Measurements from ENCODE around the gene ZNF268. TPM values are rescaled to one million over a fixed set of nuclear protein-coding genes. Genes with fewer than 3 reads are reported as not detected.

The ZNF268 gene
- total RNA-seq, 1 donor from 2014 or later: 15.8 TPM

DNA sequence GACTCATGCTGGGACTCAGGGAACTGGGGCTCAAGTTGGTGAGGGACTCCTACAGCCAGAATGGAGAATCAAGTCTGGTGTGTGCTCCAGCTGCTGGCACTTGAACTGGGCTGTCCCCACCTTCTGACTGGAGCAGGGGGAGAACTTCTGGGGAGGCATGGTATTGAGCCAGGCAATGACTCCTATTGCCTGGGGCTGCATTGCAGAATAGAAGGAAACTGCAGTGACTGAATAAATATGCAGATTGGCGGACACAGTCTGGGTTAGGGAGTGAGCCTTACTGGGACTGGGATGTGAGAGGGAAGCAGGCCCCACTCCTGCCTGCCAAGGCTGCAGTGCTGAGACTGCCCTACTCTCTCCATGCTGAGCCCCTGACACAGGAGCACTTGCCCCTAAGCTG is 8.8 kb upstream of the ZNF268 start:
- DNase-seq (ENCODE audit: low read depth): no peak
- Histone ChIP-seq H3K4me3 (ENCODE audit: low read depth, low read length) (no peak overlapping the region), H3K36me3 (ENCODE audit: control insufficient read depth, insufficient read depth, low read length) (no peaks in the 10 kb centered on the region), H3K27me3 (ENCODE audit: control insufficient read depth, insufficient read depth, low read length) (no peaks in the 10 kb centered on the region)
- TF ChIP-seq, protein P1, sequence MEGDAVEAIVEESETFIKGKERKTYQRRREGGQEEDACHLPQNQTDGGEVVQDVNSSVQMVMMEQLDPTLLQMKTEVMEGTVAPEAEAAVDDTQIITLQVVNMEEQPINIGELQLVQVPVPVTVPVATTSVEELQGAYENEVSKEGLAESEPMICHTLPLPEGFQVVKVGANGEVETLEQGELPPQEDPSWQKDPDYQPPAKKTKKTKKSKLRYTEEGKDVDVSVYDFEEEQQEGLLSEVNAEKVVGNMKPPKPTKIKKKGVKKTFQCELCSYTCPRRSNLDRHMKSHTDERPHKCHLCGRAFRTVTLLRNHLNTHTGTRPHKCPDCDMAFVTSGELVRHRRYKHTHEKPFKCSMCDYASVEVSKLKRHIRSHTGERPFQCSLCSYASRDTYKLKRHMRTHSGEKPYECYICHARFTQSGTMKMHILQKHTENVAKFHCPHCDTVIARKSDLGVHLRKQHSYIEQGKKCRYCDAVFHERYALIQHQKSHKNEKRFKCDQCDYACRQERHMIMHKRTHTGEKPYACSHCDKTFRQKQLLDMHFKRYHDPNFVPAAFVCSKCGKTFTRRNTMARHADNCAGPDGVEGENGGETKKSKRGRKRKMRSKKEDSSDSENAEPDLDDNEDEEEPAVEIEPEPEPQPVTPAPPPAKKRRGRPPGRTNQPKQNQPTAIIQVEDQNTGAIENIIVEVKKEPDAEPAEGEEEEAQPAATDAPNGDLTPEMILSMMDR (IDR thresholded peaks at IDR 0.05; ENCODE audit: insufficient read depth, low read length, severe bottlenecking): no peak
- no peak for FAIRE-seq

DNA sequence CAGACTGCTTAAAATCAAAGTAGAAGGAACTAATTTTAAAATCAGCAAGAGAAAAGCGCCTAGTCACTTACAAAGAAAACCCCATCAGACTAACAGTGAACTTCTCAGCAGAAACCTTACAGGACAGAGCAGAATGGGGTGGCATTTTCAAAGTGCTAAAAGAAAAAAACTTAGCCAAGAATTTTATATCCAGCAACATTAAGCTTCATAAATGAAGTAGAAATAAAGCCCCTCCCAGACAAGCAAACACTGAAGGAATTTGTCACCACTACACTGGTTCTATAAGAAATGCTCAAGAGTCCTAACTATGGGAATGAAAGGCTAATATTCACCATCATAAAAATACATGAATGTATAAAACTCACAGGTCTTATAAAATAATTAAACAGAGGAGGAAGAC is 6.4 kb upstream of the ZNF268 start:
- DNase-seq (ENCODE audit: low read depth) (no peak), FAIRE-seq (no peak)
- TF ChIP-seq, protein P1 (IDR thresholded peaks at IDR 0.05; ENCODE audit: insufficient read depth, low read length, severe bottlenecking): no peak
- Histone ChIP-seq H3K36me3 (ENCODE audit: control insufficient read depth, insufficient read depth, low read length) (no peaks in the 10 kb centered on the region), H3K4me3 (ENCODE audit: low read depth, low read length) (no peak overlapping the region), H3K27me3 (ENCODE audit: control insufficient read depth, insufficient read depth, low read length) (no peaks in the 10 kb centered on the region)

DNA sequence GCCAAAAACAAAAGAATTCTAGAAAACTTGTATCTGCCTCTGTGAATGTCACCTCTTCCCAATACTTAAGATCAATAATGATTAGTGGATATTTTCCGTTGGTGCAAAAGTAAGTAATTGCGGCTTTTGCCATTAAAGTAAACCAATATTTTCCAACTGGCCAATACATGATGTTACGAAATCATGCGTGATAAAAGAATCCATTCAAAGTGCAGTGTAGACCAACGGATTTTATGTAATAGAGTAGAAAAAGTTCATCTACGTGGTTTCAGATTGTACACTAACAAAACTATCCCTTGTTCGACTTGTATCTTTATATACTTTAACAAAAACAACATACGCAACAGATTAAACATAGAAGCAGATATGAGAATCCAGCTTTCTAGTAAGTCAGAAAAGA is 626 bp upstream of the ZNF268 start:
- FAIRE-seq (no peak), DNase-seq (ENCODE audit: low read depth) (no peak)
- Histone ChIP-seq H3K36me3 (ENCODE audit: control insufficient read depth, insufficient read depth, low read length) (peaks cover 9% of the 10 kb centered on the region), H3K4me3 (ENCODE audit: low read depth, low read length) (no peak overlapping the region), H3K27me3 (ENCODE audit: control insufficient read depth, insufficient read depth, low read length) (no peaks in the 10 kb centered on the region)
- TF ChIP-seq, protein P1 (IDR thresholded peaks at IDR 0.05; ENCODE audit: insufficient read depth, low read length, severe bottlenecking): no peak

DNA sequence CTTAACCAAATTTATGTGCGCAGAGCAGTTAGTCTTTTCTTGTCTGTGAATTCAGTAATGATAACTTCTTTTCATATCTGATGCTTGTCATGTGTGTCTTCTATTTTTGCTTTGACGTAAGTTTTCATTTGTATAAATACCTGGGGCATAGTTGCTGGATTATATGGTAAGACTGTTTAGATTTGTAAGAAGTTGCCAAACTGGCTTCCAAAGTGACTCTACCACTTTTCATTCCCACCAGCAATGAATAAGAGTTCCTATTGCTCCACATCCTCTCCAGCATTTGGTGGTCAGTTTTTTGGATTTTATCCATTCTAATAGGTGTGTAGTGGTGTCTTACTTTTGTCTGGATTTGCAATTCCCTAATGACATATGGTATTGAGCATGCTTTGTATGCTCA is 8.9 kb downstream of the ZNF268 start:
- Histone ChIP-seq H3K36me3 (ENCODE audit: control insufficient read depth, insufficient read depth, low read length) (peaks cover 39% of the 10 kb centered on the region), H3K27me3 (ENCODE audit: control insufficient read depth, insufficient read depth, low read length) (no peaks in the 10 kb centered on the region), H3K4me3 (ENCODE audit: low read depth, low read length) (no peak overlapping the region)
- TF ChIP-seq, protein P1 (IDR thresholded peaks at IDR 0.05; ENCODE audit: insufficient read depth, low read length, severe bottlenecking): no peak
- FAIRE-seq (no peak), DNase-seq (ENCODE audit: low read depth) (no peak)

DNA sequence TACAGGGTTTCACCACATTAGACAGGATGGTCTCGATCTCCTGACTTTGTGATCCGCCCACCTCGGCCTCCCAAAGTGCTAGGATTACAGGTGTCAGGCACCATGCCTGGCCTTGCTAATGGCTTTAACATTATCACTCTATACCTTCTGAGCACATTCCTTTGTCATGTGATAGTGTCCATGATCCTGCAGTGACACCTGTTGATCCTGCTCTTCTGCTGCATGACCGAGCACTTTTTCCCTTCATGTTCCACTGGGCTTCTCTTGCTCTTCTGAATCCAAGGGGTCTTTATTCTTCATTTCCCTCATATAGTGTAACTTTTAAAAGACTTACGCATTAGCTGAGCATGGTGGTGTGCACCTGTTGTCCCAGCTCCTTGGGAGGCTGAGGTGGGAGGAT is 11.6 kb downstream of the ZNF268 start:
- Histone ChIP-seq H3K27me3 (ENCODE audit: control insufficient read depth, insufficient read depth, low read length) (no peaks in the 10 kb centered on the region), H3K36me3 (ENCODE audit: control insufficient read depth, insufficient read depth, low read length) (peaks cover 30% of the 10 kb centered on the region), H3K4me3 (ENCODE audit: low read depth, low read length) (no peak overlapping the region)
- no peak for DNase-seq (ENCODE audit: low read depth)
- TF ChIP-seq, protein P1 (IDR thresholded peaks at IDR 0.05; ENCODE audit: insufficient read depth, low read length, severe bottlenecking): no peak
- no peak for FAIRE-seq

DNA sequence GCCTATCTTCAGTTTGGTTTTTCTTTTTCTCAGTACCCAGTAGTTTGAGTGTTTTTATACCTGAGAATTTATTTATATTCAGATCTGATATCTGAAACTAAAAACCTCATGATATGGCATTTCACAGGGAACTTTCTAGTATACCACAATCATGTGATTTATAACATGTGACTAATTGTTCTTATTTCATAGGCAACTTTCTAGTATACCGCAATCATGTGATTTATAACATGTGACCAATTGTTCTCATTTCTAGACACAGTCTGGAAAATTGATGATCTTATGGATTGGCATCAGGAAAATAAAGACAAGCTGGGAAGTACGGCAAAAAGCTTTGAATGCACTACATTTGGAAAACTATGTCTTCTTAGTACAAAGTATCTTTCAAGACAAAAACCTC is 20.6 kb downstream of the ZNF268 start:
- peaks cover 3% of the 10 kb centered on the region for H3K36me3 ChIP-seq (ENCODE audit: control insufficient read depth, insufficient read depth, low read length)
- TF ChIP-seq, protein P1 (IDR thresholded peaks at IDR 0.05; ENCODE audit: insufficient read depth, low read length, severe bottlenecking): no peak
- no peak overlapping the region for H3K4me3 ChIP-seq (ENCODE audit: low read depth, low read length)
- FAIRE-seq (no peak), DNase-seq (ENCODE audit: low read depth) (no peak)
- H3K27me3 ChIP-seq (ENCODE audit: control insufficient read depth, insufficient read depth, low read length): no peaks in the 10 kb centered on the region
